ENCODE results near the gene ZSCAN16. TPM values are rescaled to one million over a fixed set of nuclear protein-coding genes. Genes with fewer than 3 reads are reported as not detected.
"Not testable (repeated sequence)": the region's sequence is repeated elsewhere in the genome, so short reads cannot be mapped to it uniquely, and the experiment has no call there.

Gene ZSCAN16
- total RNA-seq (2014; rRNA removed) (4.5 and 8.1 TPM in 2 replicates), Bru-seq, nascent RNA (percentile 75 among the genes with signal in this experiment), BruChase-seq, experiment 1, labeled RNA remaining after a 6-hour chase (percentile 63 among the genes with signal in this experiment), BruChase-seq, experiment 2, labeled RNA remaining after a 2-hour chase (percentile 78 among the genes with signal in this experiment)
- long read RNA-seq, transcript ZSCAN16-201 (4 exons, 1,328 nt), result major isoform, 11 of 22 reads
- long read RNA-seq, partial matches to known transcripts, result 2 of 22 reads
- long read RNA-seq, other reads (novel, unspliced or antisense), result 9 of 22 reads

DNA sequence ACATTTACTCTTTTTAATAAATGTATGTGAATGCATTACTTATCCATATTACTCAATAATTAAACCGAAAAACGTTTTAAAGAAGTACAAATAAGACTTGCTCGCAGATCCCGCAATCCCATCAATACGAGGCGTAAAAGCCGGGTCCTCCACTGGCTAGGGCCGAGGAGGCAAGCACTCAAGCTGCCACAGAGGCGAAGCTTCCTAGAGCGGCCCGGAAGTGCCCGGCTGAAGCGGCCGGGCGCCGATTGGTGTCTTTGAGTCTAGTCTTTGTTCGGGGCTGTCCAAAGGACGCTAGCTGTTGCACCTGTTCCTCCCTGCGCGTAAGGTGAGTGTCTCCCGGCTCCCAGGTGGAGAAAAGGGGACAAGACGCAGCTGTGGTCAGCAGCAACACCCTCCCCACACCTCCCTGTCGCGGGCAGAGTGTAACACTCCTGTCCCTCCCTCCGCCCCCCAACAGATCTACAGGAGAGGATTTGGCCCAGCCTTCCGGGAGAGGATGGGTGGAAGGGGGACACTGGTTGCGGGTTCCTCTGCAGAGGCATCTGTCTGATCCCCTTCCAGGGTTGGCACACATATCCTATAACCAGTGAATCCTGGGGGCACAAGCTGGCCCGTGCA is at the start of gene ZSCAN16:
Gene ZSCAN16 (plus strand): TSS at position 260 of the 621 bp plus-strand sequence. CDS start 835 bp downstream, outside the sequence.
- ChIA-PET CTCF (interaction anchor here (0.6 kb wide), 1 partner anchor 158 kb away, joined by 5 read pairs; no protein-coding TSS in a partner anchor), POLR2A (ENCODE audit: unreplicated experiment) (interaction anchor here (0.6 kb wide), 4 partner anchors 20 to 305 kb away, joined by 3 to 12 read pairs (median 3); no protein-coding TSS in a partner anchor)
- Histone ChIP-seq H2AFZ (ENCODE audit: low read length) (peak within 1 kb of the TSS; percentile 91), H3K79me2 (ENCODE audit: low read length) (peaks cover 24% of the 10 kb centered on the region), H3K27ac (ENCODE audit: low read length) (no peak within 1 kb of the TSS), H3K9me3 (ENCODE audit: low read length) (no peaks in the 10 kb centered on the region), H3K27me3 (ENCODE audit: low read length) (no peaks in the 10 kb centered on the region), H3K36me3 (ENCODE audit: low read depth, low read length) (no peaks in the 10 kb centered on the region; the same call in 1 of the 2 replicates), H3K9me2 (replicated peaks; ENCODE audit: low read length) (no peaks in the 10 kb centered on the region), H3K4me1 (ENCODE audit: insufficient read depth, low read length) (peaks cover 9% of the 10 kb centered on the region; the same call in 1 of the 2 replicates), H3K9ac (ENCODE audit: low read length) (peak within 1 kb of the TSS; percentile 54), H3F3A (ENCODE audit: low read length, unreplicated experiment) (no peaks in the 10 kb centered on the region), H4K20me1 (ENCODE audit: low read length) (no peaks in the 10 kb centered on the region), H3K4me2 (ENCODE audit: low read length) (peak within 1 kb of the TSS; percentile 83), H3K4me3 (ENCODE audit: low read length) (peak within 1 kb of the TSS; percentile 85)
- DNase-seq (peak; percentile 91), ATAC-seq (peak; percentile 99)
- no peak for TF ChIP-seq EZH2 (IDR thresholded peaks at IDR 0.05; ENCODE audit: low read length, unreplicated experiment)
- TF ChIP-seq EZH2phosphoT487 (IDR thresholded peaks at IDR 0.05; ENCODE audit: borderline replicate concordance, low read length), result no peak
- TF ChIP-seq CTCF (conservative IDR thresholded peaks at IDR 0.05; ENCODE audit: low read depth, low read length), result no peak
- BruUV-seq (replicated peaks), result no TSS peak
- intact Hi-C loops (cut with micrococcal nuclease), result loop anchor here (1.0 kb wide), 2 partner anchors 17 to 259 kb away; partner anchors contain the start of gene ZKSCAN8

- peaks cover 26% of the 10 kb centered on the region for H3K79me2 ChIP-seq (ENCODE audit: low read length)
- POLR2A ChIA-PET (ENCODE audit: unreplicated experiment), result no interaction called here
- DNase-seq (no peak), ATAC-seq (no peak)
- H3K27me3 ChIP-seq (ENCODE audit: low read length), result no peaks in the 10 kb centered on the region
- intact Hi-C loops (cut with micrococcal nuclease), result no loop called here
- no peak overlapping the region for H2AFZ ChIP-seq (ENCODE audit: low read length)
- H3K27ac ChIP-seq (ENCODE audit: low read length), result no peak overlapping the region
- no TSS peak for BruUV-seq (replicated peaks)
- H3K4me3 ChIP-seq (ENCODE audit: low read length), result no peak overlapping the region
- TF ChIP-seq EZH2phosphoT487 (IDR thresholded peaks at IDR 0.05; ENCODE audit: borderline replicate concordance, low read length), result no peak
- no peak overlapping the region for H3K4me2 ChIP-seq (ENCODE audit: low read length)
- no peaks in the 10 kb centered on the region for H3F3A ChIP-seq (ENCODE audit: low read length, unreplicated experiment)
- peaks cover 5% of the 10 kb centered on the region for H3K36me3 ChIP-seq (ENCODE audit: low read depth, low read length)
- no peaks in the 10 kb centered on the region for H3K9me2 ChIP-seq (replicated peaks; ENCODE audit: low read length)
- CTCF ChIA-PET, result no interaction called here
- H4K20me1 ChIP-seq (ENCODE audit: low read length), result no peaks in the 10 kb centered on the region
- H3K4me1 ChIP-seq (ENCODE audit: insufficient read depth, low read length), result peaks cover 3% of the 10 kb centered on the region; the same call in 1 of the 2 replicates
- no peaks in the 10 kb centered on the region for H3K9me3 ChIP-seq (ENCODE audit: low read length)
- H3K9ac ChIP-seq (ENCODE audit: low read length), result no peak overlapping the region
Observed at GRCh38 chr6:28078050-28078449, 46.4 kb upstream of the ZSCAN16 start.

DNA sequence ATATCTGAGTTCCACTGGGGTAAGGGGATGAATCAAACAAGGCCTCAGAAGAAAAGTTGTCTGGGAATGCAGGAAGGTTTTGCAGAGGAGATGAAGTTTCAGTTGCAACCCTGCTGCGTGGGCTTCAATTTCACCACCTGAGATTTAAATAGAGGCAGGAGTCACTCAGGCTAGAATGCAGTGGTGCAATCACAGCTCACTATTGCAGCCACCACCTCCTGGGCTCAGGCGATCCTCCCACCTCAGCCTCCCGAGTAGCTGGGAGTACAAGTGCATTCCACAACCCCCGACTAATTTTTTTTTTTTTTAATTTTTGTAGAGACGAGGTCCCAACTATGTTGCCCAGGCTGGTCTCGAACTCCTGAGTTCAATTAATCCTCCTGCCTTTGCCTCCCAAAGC is 45.6 kb upstream of the ZSCAN16 start:
- Histone ChIP-seq H3K27ac (ENCODE audit: low read length) (no peak overlapping the region), H3K9me3 (ENCODE audit: low read length) (peaks cover 6% of the 10 kb centered on the region), H3K9me2 (replicated peaks; ENCODE audit: low read length) (no peaks in the 10 kb centered on the region), H2AFZ (ENCODE audit: low read length) (no peak overlapping the region), H3K4me2 (ENCODE audit: low read length) (no peak overlapping the region), H3K79me2 (ENCODE audit: low read length) (peaks cover 34% of the 10 kb centered on the region), H3K4me1 (ENCODE audit: insufficient read depth, low read length) (peaks cover 3% of the 10 kb centered on the region; the same call in 1 of the 2 replicates), H3K36me3 (ENCODE audit: low read depth, low read length) (peaks cover 13% of the 10 kb centered on the region), H4K20me1 (ENCODE audit: low read length) (no peaks in the 10 kb centered on the region), H3K9ac (ENCODE audit: low read length) (no peak overlapping the region), H3K27me3 (ENCODE audit: low read length) (no peaks in the 10 kb centered on the region), H3F3A (ENCODE audit: low read length, unreplicated experiment) (no peaks in the 10 kb centered on the region), H3K4me3 (ENCODE audit: low read length) (no peak overlapping the region)
- ATAC-seq, result no peak
- DNase-seq, result no peak
- ChIA-PET POLR2A (ENCODE audit: unreplicated experiment) (no interaction called here), CTCF (no interaction called here)
- intact Hi-C loops (cut with micrococcal nuclease), result no loop called here
- no peak for TF ChIP-seq EZH2 (IDR thresholded peaks at IDR 0.05; ENCODE audit: low read length, unreplicated experiment)
- no peak for TF ChIP-seq EZH2phosphoT487 (IDR thresholded peaks at IDR 0.05; ENCODE audit: borderline replicate concordance, low read length)
- TF ChIP-seq CTCF (conservative IDR thresholded peaks at IDR 0.05; ENCODE audit: low read depth, low read length), result no peak
- BruUV-seq (replicated peaks), result no TSS peak

GRCh38 chr6:28080381-28080630 is 44.1 kb upstream of the ZSCAN16 start, which contains the start of gene ZNF165:
Gene ZNF165 (plus strand): TSS chr6:28080568. CDS start chr6:28085481, 4,913 bp downstream.
- not testable (repeated sequence) for H3K27me3 ChIP-seq (ENCODE audit: low read length); H3F3A ChIP-seq (ENCODE audit: low read length, unreplicated experiment); H3K9me2 ChIP-seq (replicated peaks; ENCODE audit: low read length); H3K9me3 ChIP-seq (ENCODE audit: low read length); H4K20me1 ChIP-seq (ENCODE audit: low read length); DNase-seq; H3K4me1 ChIP-seq (ENCODE audit: insufficient read depth, low read length)
- peaks cover 37% of the 10 kb centered on the region for H3K79me2 ChIP-seq (ENCODE audit: low read length)
- H3K36me3 ChIP-seq (ENCODE audit: low read depth, low read length), result peaks cover 26% of the 10 kb centered on the region
- CTCF ChIA-PET, result interaction anchor here (0.7 kb wide), 1 partner anchor 901 kb away, joined by 9 read pairs; no protein-coding TSS in a partner anchor
- TSS peak; percentile 71 for BruUV-seq (replicated peaks)
- intact Hi-C loops (cut with micrococcal nuclease), result loop anchor here (1.0 to 10.0 kb wide), 2 partner anchors 24 to 246 kb away; a partner anchor contains a TSS
- H3K27ac ChIP-seq (ENCODE audit: low read length), result peak within 1 kb of the TSS; percentile 85
- POLR2A ChIA-PET (ENCODE audit: unreplicated experiment), result interaction anchor here (0.7 kb wide), 1 partner anchor 22 kb away, joined by 15 read pairs; no protein-coding TSS in a partner anchor
- H3K9ac ChIP-seq (ENCODE audit: low read length), result peak within 1 kb of the TSS; percentile 91
- ATAC-seq, result peak; percentile 30
- peak within 1 kb of the TSS; percentile 85 for H3K4me2 ChIP-seq (ENCODE audit: low read length)
- H2AFZ ChIP-seq (ENCODE audit: low read length), result peak within 1 kb of the TSS; percentile 84
- peak within 1 kb of the TSS; percentile 89 for H3K4me3 ChIP-seq (ENCODE audit: low read length)

Measured in PC-3 (cell line).